Tibial nerve (tissue), 3 donors: ENCODE measurements around the gene ZNF574.

Source experiments
- CTCF ChIP-seq, 5 experiments: fragments of 200-600 bp in 3 of 5; fragments of 450-650 bp in 2 of 5; sonication (generic) in 3 of 5; IDR thresholded peaks; one replicate each; pipeline ENCODE4 v1.5.1; 2016 to 2019; ENCODE audit warnings: antibody characterized with exemption in 5 of 5, mild to moderate bottlenecking in 3 of 5, moderate library complexity in 2 of 5
- POLR2A ChIP-seq, 2 donors: fragments of 450-650 bp; IDR thresholded peaks; one replicate each; pipeline ENCODE4 v1.6.1; 2017; ENCODE audit warnings: antibody characterized with exemption in 2 of 2, mild to moderate bottlenecking in 2 of 2, moderate library complexity in 2 of 2

- no peak for TF ChIP-seq CTCF (IDR thresholded peaks at IDR 0.05)
- no peak for TF ChIP-seq POLR2A (IDR thresholded peaks at IDR 0.05)
These were observed 33.4 kb upstream of the ZNF574 start for GRCh38 chr19:42042455-42043170.
